Spleen (tissue), 7 donors: ENCODE results near the gene MERTK.
"Not testable (repeated sequence)": the region's sequence is repeated elsewhere in the genome, so short reads cannot be mapped to it uniquely, and the experiment has no call there.

Experiments used
- CTCF ChIP-seq, 11 experiments: fragments of 200-600 bp in 7 of 11; fragments of 450-650 bp in 4 of 11; sonication (generic) in 4 of 11; IDR thresholded peaks in 8 of 11; conservative IDR thresholded peaks in 3 of 11; 1 replicate in 7 of 11; 2 replicates in 4 of 11; pipeline versions ENCODE4 v1.4.0 to v1.8.0; 2016 to 2021; ENCODE audit warnings: antibody characterized with exemption in 11 of 11, inconsistent platforms in 4 of 11, mild to moderate bottlenecking in 1 of 11
- POLR2AphosphoS5 ChIP-seq, 3 donors: sonication (generic); formaldehyde crosslinking; IDR thresholded peaks; one replicate each; pipeline ENCODE4 v1.5.1; 2017; ENCODE audit warnings: antibody characterized with exemption in 3 of 3
- donor health status: DM: no; HTN: no; CAD: no; lungs with moderate emphysema.
- donor health status: DM: no; HTN: no; CAD: no.
- donor health status: DM: no; HTN: no; CAD: no.

DNA sequence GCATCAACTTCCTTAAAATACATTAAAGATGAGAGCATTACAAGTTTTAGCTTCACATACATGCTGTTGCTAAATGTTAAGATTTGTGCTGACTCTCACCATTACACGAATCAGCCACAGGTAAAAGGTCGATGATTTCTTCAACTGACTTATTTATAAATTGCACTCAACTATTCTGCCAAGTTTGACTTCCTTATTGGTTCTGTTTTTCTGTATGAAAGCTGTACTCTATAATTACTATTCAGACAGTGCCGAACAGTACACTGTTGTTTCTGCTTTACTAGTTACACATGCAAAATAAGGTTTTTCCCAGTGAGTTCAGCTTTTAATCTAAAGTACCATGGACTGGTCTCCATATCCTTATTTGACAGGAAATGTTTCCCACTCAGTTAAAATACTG is 33.3 kb upstream of the MERTK start:
- TF ChIP-seq CTCF (IDR thresholded peaks at IDR 0.05 in 8 of 11, conservative IDR thresholded peaks at IDR 0.05 in 3 of 11); POLR2AphosphoS5 (IDR thresholded peaks at IDR 0.05): not testable (repeated sequence)
